Measurements from ENCODE around the gene LEPROT.

- TF ChIP-seq CTCF (IDR thresholded peaks at IDR 0.05) = no peak
- TF ChIP-seq POLR2A (IDR thresholded peaks at IDR 0.05) = no peak
- TF ChIP-seq EP300 (IDR thresholded peaks at IDR 0.05) = no peak
Observed at GRCh38 chr1:65409314-65409713, 11.2 kb upstream of the LEPROT start.

All from stomach (tissue), 4 donors.